A673 (cell line): ENCODE data around the gene TP53BP2.

Source experiments
- CTCF ChIP-seq: fragments of 300-800, 200-600 bp; sonication (generic); conservative IDR thresholded peaks from 2 replicates; pipeline ENCODE4 v1.5.1; 2017; ENCODE audit warnings: low read depth, mild to moderate bottlenecking, antibody characterized with exemption, low read length, moderate library complexity, mixed read lengths
- EZH2 ChIP-seq: fragments of 200-600 bp; sonication (generic); IDR thresholded peaks from 2 replicates; pipeline ENCODE4 v1.6.1; 2017; ENCODE audit warnings: borderline replicate concordance, low read depth, mild to moderate bottlenecking, mixed read lengths, antibody characterized with exemption, low read length; ENCODE audit not compliant: poor library complexity, severe bottlenecking

- no peak for TF ChIP-seq CTCF
- no peak for TF ChIP-seq EZH2
These were observed 92.8 kb downstream of the TP53BP2 start for GRCh38 chr1:223752721-223753515.
